RWPE2 (cell line): ENCODE results near the gene TCF25.

Experiments
- ATAC-seq: fragments of 200-7000 bp; cut with Tn5 transposase; 3 replicates; pipeline ENCODE4 v1.9.1; 2021; ENCODE audit warnings: low read depth
- DNase-seq: peaks from one replicate; pipeline ENCODE4 v3.0.0-alpha.2; 2020; ENCODE audit warnings: low spot score
- H3K27ac ChIP-seq: fragments of 450-650 bp; 2 replicates; pipeline ENCODE4 v1.5.1; 2017; ENCODE audit warnings: mild to moderate bottlenecking; ENCODE audit not compliant: poor library complexity, severe bottlenecking
- H3K27me3 ChIP-seq: fragments of 250-450 bp; sonication (Bioruptor Pico); 2 replicates; pipeline ENCODE4 v1.5.1; 2021; ENCODE audit warnings: mild to moderate bottlenecking, moderate library complexity; ENCODE audit not compliant: insufficient read depth, poor library complexity, severe bottlenecking
- H3K36me3 ChIP-seq: fragments of 250-450 bp; sonication (Bioruptor Pico); 2 replicates; pipeline ENCODE4 v1.5.1; 2020; ENCODE audit warnings: low read depth, mild to moderate bottlenecking, moderate library complexity
- H3K4me1 ChIP-seq: fragments of 250-450 bp; sonication (Bioruptor Pico); 2 replicates; pipeline ENCODE4 v1.5.1; 2021; ENCODE audit warnings: mild to moderate bottlenecking, moderate library complexity; ENCODE audit not compliant: insufficient read depth, poor library complexity, severe bottlenecking
- H3K4me3 ChIP-seq: fragments of 250-450 bp; sonication (Bioruptor Pico); 2 replicates; pipeline ENCODE4 v1.5.1; 2021; ENCODE audit warnings: mild to moderate bottlenecking, moderate library complexity; ENCODE audit not compliant: severe bottlenecking
- H3K9me3 ChIP-seq: fragments of 250-450 bp; sonication (Bioruptor Pico); 2 replicates; pipeline ENCODE4 v1.5.1; 2021; ENCODE audit warnings: mild to moderate bottlenecking, moderate library complexity; ENCODE audit not compliant: severe bottlenecking
- TF ChIP-seq, protein P1 (sequence below): fragments of 450-650 bp; IDR thresholded peaks from one replicate; pipeline ENCODE4 v1.5.1; 2017; ENCODE audit warnings: mild to moderate bottlenecking, moderate library complexity; ENCODE audit not compliant: poor library complexity, severe bottlenecking

The TCF25 gene

GRCh38 chr16:89903908-89904515, 30.6 kb downstream of the TCF25 start:
- TF ChIP-seq, protein P1, sequence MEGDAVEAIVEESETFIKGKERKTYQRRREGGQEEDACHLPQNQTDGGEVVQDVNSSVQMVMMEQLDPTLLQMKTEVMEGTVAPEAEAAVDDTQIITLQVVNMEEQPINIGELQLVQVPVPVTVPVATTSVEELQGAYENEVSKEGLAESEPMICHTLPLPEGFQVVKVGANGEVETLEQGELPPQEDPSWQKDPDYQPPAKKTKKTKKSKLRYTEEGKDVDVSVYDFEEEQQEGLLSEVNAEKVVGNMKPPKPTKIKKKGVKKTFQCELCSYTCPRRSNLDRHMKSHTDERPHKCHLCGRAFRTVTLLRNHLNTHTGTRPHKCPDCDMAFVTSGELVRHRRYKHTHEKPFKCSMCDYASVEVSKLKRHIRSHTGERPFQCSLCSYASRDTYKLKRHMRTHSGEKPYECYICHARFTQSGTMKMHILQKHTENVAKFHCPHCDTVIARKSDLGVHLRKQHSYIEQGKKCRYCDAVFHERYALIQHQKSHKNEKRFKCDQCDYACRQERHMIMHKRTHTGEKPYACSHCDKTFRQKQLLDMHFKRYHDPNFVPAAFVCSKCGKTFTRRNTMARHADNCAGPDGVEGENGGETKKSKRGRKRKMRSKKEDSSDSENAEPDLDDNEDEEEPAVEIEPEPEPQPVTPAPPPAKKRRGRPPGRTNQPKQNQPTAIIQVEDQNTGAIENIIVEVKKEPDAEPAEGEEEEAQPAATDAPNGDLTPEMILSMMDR: no peak
- ATAC-seq (peak; percentile 6; the same call in 2 of the 3 replicates), DNase-seq (no peak)
- H3K4me3 ChIP-seq: no peak overlapping the region
- H3K27me3 ChIP-seq: no peaks in the 10 kb centered on the region
- H3K36me3 ChIP-seq: peaks cover 66% of the 10 kb centered on the region
- no peaks in the 10 kb centered on the region for H3K4me1 ChIP-seq
- H3K9me3 ChIP-seq: no peaks in the 10 kb centered on the region
- peak overlapping the region; percentile 12 for H3K27ac ChIP-seq

DNA sequence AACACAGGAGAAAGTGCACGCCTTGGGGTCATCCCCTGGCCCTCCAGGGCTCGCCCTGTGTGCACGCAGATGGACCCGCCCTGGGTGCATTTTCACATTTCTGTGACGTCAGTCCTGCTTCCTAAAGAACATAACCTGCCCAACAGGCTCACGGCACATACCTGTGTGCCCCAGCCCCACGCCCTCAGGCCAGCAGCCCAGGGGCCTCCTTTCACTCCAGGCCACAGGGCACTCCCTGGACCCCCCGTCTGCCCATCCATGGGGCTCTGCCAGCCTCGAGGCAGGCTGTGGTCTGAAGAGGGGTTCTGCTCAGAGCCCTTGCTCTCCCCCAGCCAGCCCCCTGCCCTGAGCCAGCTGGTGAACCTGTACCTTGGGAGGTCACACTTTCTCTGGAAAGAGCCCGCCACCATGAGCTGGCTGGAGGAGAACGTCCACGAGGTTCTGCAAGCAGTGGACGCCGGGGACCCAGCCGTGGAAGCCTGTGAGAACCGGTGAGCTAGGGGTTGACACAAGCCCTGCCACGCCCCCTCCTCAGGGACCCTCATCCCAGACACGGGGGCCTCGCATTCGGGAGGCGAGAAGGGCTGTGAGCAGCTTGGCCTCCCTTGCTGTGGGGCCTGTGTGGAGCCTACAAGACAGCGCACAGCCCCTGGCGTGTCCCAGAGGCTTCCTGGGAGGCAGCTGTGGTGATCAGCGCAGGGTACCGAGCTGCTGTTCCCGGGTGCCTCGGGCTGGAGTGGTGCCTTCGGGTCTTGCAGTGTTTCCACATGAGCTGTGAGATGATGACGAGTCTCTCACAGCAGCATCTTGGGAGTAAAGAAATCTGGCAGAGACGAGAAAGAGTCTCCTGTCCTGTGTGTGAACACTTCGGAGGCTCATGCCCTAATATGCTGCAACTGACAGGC, 31.5 kb downstream of the TCF25 start:
- Histone ChIP-seq H3K4me1 (no peaks in the 10 kb centered on the region), H3K36me3 (peaks cover 62% of the 10 kb centered on the region), H3K9me3 (no peaks in the 10 kb centered on the region), H3K4me3 (no peak overlapping the region), H3K27me3 (no peaks in the 10 kb centered on the region), H3K27ac (peak overlapping the region; percentile 12)
- peak; percentile 75 for DNase-seq
- ATAC-seq: peak; percentile 73
- TF ChIP-seq, protein P1: no peak

DNA sequence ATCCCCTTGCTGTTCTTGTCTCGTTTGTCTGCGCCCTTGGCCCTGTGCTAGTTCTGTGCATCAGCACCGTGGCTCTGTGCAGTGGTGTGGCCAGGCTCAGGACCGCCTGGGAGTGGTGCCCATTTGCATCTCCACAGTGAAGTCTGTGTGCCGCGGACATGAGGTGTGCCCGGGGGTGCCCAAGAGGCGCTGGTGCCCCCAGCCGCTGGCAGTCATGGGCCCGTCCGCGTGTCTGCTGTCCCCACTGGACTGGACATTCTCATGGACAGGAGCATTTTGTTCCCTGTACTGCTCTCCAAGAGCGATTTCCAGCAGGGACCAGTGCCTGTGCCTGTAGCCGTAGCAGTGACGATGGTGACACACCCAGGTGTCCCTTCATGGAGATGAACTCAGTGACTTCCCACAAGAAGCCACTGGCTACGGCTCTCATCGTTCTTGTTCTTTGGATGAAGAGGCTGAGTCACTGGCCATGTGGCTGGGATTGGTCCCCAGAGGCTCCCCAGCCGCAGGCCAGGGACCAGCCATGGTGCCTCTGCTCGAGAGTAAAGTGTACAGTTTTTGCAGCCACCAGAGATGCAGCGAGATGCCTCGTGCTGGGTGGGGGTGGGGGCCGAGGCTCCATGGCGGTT, 32.2 kb downstream of the TCF25 start:
- DNase-seq (no peak), ATAC-seq (no peak)
- peaks cover 57% of the 10 kb centered on the region for H3K36me3 ChIP-seq
- no peak overlapping the region for H3K27ac ChIP-seq
- peaks cover 3% of the 10 kb centered on the region for H3K4me1 ChIP-seq
- no peaks in the 10 kb centered on the region for H3K9me3 ChIP-seq
- no peak overlapping the region for H3K4me3 ChIP-seq
- TF ChIP-seq, protein P1: no peak
- no peaks in the 10 kb centered on the region for H3K27me3 ChIP-seq

DNA sequence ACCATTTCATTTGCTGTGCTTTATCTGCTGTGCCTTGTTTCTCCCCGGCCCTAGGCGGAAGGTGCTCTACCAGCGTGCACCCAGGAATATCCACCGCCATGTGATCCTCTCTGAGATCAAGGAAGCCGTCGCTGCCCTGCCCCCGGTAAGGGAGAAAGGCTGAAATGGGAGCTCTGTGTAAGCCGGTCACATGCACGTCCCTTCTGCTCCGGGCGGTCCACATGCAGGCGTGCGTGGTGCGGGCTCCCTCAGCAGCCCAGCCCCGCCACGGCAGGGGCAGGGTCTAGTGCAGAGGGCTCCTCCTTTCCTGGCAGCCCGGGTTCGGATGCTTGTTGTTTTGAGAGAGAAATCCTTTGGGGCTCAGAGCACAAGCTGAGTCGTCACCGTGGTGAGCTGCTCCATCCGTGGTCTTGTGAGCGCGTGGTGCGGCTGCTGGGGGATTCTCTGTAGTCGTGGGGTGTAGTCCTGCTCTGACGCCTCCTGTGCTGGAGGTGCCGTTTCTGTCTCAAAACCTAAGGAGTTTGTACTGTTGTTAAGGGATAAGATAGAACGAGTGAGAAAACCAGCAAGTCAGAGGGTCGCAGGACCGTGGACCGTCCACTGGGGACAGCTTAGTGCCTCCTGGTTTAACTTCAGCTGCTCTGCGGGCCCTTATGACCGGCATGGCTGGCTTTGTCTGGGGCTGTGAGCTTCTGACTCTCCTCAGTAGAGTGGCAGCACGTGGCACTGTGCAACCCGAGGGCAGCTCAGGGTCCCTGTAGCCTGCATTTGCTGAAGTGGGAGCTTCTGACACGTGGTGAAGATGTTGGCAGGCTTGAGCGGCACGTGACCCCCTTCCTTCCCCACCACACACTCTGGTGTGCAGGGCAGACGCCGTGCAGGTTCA, 33.0 kb downstream of the TCF25 start:
- no peak for ATAC-seq
- Histone ChIP-seq H3K4me3 (no peak overlapping the region), H3K36me3 (peaks cover 52% of the 10 kb centered on the region), H3K27me3 (no peaks in the 10 kb centered on the region), H3K9me3 (no peaks in the 10 kb centered on the region), H3K4me1 (peaks cover 3% of the 10 kb centered on the region), H3K27ac (no peak overlapping the region)
- TF ChIP-seq, protein P1: no peak
- peak; percentile 63 for DNase-seq
